SU-DHL-6 (cell line): ENCODE measurements around the gene CHST2.

Source experiments
- CTCF ChIP-seq: fragments of 200-600 bp; sonication (generic); IDR thresholded peaks from one replicate; pipeline ENCODE4 v1.5.1; 2017; ENCODE audit warnings: antibody characterized with exemption, mild to moderate bottlenecking, low read length, moderate library complexity; ENCODE audit not compliant: insufficient read depth, poor library complexity, severe bottlenecking
- EZH2phosphoT487 ChIP-seq: fragments of 200-600 bp; sonication (generic), shearing (Covaris generic); conservative IDR thresholded peaks from 2 replicates; pipeline ENCODE4 v1.6.1; 2018; ENCODE audit warnings: mild to moderate bottlenecking, antibody characterized with exemption, low read length, moderate library complexity, mixed read lengths

- TF ChIP-seq EZH2phosphoT487 (no peak), CTCF (no peak)
Observed at GRCh38 chr3:143128227-143128955, 8.8 kb downstream of the CHST2 start.
